GM21423 (cell line): ENCODE results near the gene OSER1.

Experiments
- ATAC-seq: cut with Tn5 transposase; IDR thresholded peaks from one replicate; pipeline ENCODE4 v1.9.1; 2021; ENCODE audit warnings: mild to moderate bottlenecking, moderate library complexity; ENCODE audit not compliant: unreplicated experiment

Gene OSER1

GRCh38 chr20:44181611-44182010 is 29.0 kb downstream of the OSER1 start:
- no peak for ATAC-seq

- no peak for ATAC-seq
Observed at GRCh38 chr20:44180814-44181213, 29.8 kb downstream of the OSER1 start.

- no peak for ATAC-seq
Observed at GRCh38 chr20:44176833-44177534, 33.6 kb downstream of the OSER1 start.

GRCh38 chr20:44174996-44175765 is 35.4 kb downstream of the OSER1 start:
- no peak for ATAC-seq

- no peak for ATAC-seq
Observed at GRCh38 chr20:44173846-44174245, 36.7 kb downstream of the OSER1 start.

- ATAC-seq = no peak
Observed at GRCh38 chr20:44173116-44173515, 37.5 kb downstream of the OSER1 start.

GRCh38 chr20:44172572-44172950 is 38.0 kb downstream of the OSER1 start:
- ATAC-seq = no peak

GRCh38 chr20:44171775-44172571 is 38.6 kb downstream of the OSER1 start:
- no peak for ATAC-seq

GRCh38 chr20:44170816-44171410 is 39.7 kb downstream of the OSER1 start:
- no peak for ATAC-seq

- ATAC-seq = no peak
Observed at GRCh38 chr20:44167736-44168135, 42.8 kb downstream of the OSER1 start.

- ATAC-seq = no peak
Observed at GRCh38 chr20:44166477-44166876, 44.1 kb downstream of the OSER1 start.

GRCh38 chr20:44166008-44166407 is 44.6 kb downstream of the OSER1 start:
- ATAC-seq = no peak

GRCh38 chr20:44160133-44160532 is 50.4 kb downstream of the OSER1 start:
- no peak for ATAC-seq

- ATAC-seq = no peak
Observed at GRCh38 chr20:44159711-44160110, 50.9 kb downstream of the OSER1 start.

- ATAC-seq = no peak
Observed at GRCh38 chr20:44159125-44159524, 51.4 kb downstream of the OSER1 start.

GRCh38 chr20:44157061-44157460 is 53.5 kb downstream of the OSER1 start:
- no peak for ATAC-seq

- no peak for ATAC-seq
Observed at GRCh38 chr20:44154521-44155001, 56.0 kb downstream of the OSER1 start.

- no peak for ATAC-seq
Observed at GRCh38 chr20:44153636-44154043, 56.9 kb downstream of the OSER1 start.

- no peak for ATAC-seq
Observed at GRCh38 chr20:44151621-44152416, 58.8 kb downstream of the OSER1 start.

GRCh38 chr20:44146272-44146671 is 64.3 kb downstream of the OSER1 start:
- ATAC-seq = no peak
